Measurements from ENCODE around the gene GRAP.

Gene GRAP

DNA sequence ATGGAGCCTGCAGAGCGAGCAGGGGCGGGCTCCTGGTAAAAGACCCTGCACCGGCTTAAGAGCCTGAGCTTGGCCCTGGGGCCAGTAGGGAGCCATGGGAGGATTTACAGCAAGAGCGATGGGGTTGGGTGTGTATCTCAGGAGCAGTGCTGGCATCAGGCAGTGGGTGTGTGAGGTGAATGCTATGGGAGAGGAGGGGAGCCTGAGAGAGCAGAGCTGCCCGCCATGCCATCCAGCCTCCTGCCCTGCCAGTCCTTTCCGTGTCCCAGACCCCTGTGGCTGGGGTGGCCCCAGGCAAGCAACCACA is 65.5 kb downstream of the GRAP start:
- no peak for DNase-seq

DNA sequence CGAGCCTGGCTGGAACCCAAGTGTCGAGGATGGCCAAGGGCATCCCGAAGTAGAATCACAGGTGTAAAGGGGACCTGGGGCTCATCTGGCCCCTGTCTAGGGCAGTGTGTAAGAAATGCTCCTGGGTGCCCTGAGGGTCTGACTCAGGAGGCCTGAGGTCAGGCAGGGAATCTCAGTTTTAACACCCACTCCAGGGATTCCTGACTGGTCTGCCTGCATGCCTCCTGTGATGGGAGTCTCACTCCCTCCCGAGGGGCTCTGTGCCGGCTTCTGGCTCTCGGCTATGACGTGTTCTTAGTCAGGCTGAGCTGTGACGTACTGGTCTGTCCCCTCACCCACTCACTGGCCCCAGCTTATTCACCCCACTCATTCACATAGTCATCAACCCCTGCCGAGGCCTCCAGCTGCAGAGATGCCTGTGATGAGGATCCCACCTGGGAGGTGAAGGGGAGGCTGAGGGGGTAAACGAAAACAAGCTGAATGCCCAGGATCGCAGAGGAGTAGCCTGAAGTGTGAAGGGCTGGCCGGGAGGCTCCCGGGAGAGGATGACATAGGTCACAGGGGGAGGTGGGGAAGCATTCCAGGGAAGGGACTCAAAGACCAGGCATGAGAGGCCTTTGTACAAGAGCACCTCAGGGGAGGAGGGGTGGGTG is 65.9 kb downstream of the GRAP start:
- peak; percentile 40 for DNase-seq

DNA sequence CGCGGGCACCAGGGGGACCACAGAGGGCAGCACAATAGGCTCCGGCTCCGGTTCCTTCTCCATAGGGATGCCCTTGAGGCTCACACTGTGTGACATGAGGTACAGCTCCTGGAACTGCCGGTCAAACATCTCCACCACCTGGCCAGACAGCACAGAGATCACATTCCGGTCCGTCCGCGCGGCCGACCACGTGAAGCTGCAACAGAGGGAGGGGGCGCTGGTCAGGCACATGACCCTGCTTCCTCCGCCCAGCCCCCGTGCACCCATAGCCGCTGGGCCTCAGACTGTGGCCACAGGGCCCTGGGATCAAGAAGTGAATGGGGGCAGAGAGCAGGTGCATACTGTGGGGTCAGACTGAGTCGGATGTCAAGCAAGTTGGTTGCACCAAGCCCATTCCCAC is 68.1 kb downstream of the GRAP start:
- no peak for DNase-seq

DNA sequence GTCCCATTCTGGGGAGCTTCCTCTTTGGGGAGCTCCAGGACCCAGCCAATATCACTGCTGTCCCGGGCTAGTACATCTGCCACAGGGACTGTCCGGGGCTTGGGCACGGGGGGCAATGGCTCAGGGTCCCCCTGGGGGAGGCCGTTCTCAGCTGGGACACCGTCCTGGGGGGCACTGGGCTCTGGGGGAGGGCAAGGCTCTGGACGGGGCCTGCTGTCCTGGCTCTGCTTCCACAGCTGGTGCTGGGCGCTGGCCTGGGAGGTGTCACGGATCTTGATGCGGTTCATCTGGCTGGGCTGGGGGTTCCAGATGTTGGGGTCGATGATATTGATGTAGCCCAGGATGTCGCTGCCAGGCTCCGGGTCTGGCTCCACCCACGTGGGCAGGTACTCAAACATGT is 68.7 kb downstream of the GRAP start:
- no peak for DNase-seq

DNA sequence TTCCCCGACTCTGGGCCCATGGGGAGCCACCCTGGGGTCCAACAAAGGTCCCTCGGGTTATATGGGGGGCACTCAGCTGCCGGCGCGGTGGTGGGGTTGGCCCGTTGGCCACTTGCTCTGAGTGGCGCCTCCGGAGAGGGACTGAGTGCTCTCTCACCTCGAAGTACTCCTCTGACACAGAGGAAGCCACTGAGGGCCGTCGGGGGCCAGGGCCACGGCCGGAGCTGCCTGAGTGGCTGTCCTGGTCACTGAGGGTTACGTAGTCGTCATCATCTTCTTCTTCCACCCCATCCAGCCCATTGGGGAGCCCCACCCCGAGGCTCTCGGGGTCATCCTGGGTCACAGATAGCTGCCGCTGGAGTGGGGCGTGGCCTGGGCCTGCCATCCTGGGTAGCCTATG is 69.1 kb downstream of the GRAP start:
- no peak for DNase-seq

DNA sequence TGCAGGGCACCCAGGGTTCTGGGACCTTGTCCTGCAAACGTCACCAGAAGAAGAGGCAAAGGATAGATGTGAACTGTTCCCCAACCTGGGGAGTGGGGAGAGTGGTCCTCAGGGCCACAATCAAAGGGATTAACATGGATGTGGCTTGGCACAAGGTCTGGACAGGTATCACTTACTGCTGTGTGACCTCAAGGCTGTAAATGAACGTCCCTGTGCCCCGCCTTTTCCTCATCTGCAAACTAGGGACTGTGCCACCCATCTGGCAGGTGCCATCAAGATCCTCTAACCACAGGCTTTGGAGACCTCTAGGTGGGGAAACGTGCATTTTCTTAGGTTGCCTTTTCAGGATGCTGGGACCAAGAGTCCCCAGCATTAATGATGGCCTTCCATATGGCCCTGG is 69.7 kb downstream of the GRAP start:
- DNase-seq, result no peak

DNA sequence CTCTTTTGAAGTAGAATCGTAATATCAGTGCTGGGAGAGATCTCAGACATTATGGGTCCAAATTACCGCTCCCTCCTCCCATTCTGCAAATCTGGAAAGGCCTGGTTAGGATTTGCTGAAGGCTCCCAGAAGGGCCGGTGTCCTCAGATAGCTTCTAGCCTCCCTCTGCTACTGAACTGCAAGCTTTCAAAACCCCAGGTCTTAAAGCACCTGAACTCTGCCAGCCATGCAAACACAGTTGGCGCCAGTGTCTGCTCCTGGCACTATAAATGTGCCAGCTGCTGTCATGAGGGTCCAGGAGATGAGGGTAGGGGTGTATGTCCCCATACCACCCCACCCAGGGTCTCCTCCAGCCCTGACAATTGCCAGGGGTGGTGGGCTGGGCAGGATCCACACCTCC is 70.6 kb downstream of the GRAP start:
- no peak for DNase-seq

DNA sequence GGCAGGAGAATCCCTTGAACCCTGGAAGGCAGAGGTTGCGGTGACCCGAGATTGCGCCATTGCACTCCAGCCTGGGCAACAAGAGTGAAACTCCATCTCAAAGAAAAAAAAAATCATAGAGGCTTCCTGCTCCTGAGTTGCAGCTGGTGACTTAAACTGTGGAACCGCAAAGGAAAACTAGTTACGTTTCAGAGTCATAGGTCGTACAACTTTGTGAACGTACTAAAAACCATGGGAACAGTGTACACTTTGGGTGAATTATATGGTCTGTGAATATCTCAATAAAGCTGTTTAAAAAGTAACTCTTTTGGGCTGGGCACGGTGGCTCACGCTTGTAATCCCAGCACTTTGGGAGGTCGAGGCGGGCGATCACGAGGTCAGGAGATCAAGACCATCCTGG is 71.2 kb downstream of the GRAP start:
- DNase-seq, result no peak

DNA sequence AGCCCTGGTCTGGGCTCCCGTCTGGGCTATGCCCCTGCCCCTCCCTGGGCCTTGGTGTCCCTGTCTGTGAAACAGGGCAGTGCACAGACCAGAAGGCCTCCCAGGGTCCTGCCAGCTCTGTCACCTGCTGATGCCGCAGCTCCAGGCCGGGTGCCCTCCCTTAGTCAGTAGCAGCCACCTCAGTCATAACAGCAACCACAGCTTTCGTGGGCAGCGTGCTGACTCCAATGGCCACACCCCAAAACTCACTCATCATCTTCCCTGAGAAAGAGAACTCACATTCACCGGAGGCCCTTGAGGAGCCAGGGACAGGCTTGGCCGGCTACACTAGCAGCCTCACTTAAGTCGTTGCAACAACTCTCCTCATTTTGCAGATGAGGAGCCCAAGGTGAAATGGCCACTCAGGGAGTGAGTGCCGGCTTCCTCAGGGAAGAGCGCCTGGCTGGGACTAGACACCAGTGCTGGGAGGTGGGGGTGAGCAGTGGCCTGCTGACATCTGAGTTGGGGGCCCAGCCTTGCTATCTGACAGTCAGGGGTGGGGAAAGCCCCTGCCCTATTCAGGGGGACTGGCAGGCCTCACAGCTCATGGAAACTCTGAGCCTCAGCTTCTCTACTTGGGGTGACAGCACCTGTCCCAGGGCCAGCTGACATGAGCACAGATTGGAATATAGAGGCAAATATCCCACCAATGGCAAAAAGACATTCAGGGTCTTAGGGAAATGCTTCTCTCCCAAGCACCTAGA is 72.2 kb downstream of the GRAP start:
- DNase-seq, result no peak

DNA sequence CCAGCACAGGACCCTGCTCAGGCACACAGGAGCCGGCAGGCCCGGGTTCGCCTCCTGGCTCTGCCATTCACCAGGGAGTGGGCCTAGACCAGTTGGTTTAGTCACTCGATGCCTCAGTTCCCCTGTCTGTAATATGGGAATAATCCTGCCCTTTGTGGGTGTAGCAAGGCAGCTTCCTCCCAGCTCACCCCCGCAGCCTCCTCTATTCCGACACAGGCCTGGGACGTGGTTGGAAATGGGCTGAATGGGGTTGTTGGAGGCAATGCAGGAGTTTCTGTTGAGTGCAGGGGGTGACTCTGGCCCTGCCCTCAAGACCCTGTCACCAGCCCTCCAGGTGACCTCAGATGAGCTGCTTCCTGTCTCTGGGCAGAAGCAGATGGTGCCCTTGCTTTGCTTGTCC is 75.0 kb downstream of the GRAP start:
- DNase-seq, result no peak
